HepG2 (cell line): ENCODE measurements around the gene CA7. TPM values are rescaled to one million over a fixed set of nuclear protein-coding genes. Genes with fewer than 3 reads are reported as not detected.
A peak's percentile ranks its signal among the peaks of the same experiment; 100 is the strongest.

ENCODE experiments used
- ARID2 ChIP-seq: sonication (generic); formaldehyde crosslinking; IDR thresholded peaks from 2 replicates; pipeline ENCODE4 v1.8.1; 2022; ENCODE audit warnings: mild to moderate bottlenecking, missing genetic modification reagents, borderline replicate concordance
- DNMT3B ChIP-seq: conservative IDR thresholded peaks from 2 replicates; pipeline ENCODE4 v1.6.1; 2016; ENCODE audit warnings: missing biosample characterization, control low read depth
- ISX ChIP-seq: sonication (generic); formaldehyde crosslinking; conservative IDR thresholded peaks from 2 replicates; pipeline ENCODE4 v1.5.0; 2020; ENCODE audit warnings: missing genetic modification reagents
- JUND ChIP-seq: sonication (generic); formaldehyde crosslinking; IDR thresholded peaks from 2 replicates; pipeline ENCODE4 v1.8.0; 2022; ENCODE audit warnings: mild to moderate bottlenecking, missing genetic modification reagents
- KLF12 ChIP-seq: sonication (generic); formaldehyde crosslinking; IDR thresholded peaks from 2 replicates; pipeline ENCODE4 v1.4.0; 2020; ENCODE audit warnings: missing genetic modification reagents, borderline replicate concordance
- MBNL3 ChIP-seq: fragments of 250-450 bp; sonication (Bioruptor Pico); conservative IDR thresholded peaks from 2 replicates; pipeline ENCODE4 v1.8.0; 2022; ENCODE audit warnings: mild to moderate bottlenecking, inconsistent platforms
- MED1 ChIP-seq: sonication (generic); formaldehyde crosslinking; IDR thresholded peaks from 2 replicates; pipeline ENCODE4 v1.4.0; 2020; ENCODE audit warnings: missing genetic modification reagents
- MYNN ChIP-seq: sonication (generic); formaldehyde crosslinking; IDR thresholded peaks from 2 replicates; pipeline ENCODE4 v1.4.0; 2020; ENCODE audit warnings: mild to moderate bottlenecking, low read depth, missing genetic modification reagents
- NR2F1 ChIP-seq, 2 experiments: fragments of 450-650 bp in 1 of 2; formaldehyde crosslinking in 1 of 2; IDR thresholded peaks; 2 replicates each; pipeline versions ENCODE4 v1.5.0 to v1.6.1; 2016 to 2020; ENCODE audit warnings: mild to moderate bottlenecking in 1 of 2, missing compliant biosample characterization in 1 of 2, missing genetic modification reagents in 1 of 2, moderate library complexity in 1 of 2
- NRL ChIP-seq: sonication (generic); formaldehyde crosslinking; IDR thresholded peaks from 2 replicates; pipeline ENCODE4 v1.5.0; 2020; ENCODE audit warnings: missing genetic modification reagents, mild to moderate bottlenecking, moderate library complexity, borderline replicate concordance
- ZFP36L1 ChIP-seq: sonication (generic); formaldehyde crosslinking; IDR thresholded peaks from 2 replicates; pipeline ENCODE4 v1.8.0; 2022; ENCODE audit warnings: mild to moderate bottlenecking, missing genetic modification reagents, moderate library complexity
- ZNF253 ChIP-seq: sonication (generic); formaldehyde crosslinking; IDR thresholded peaks from 2 replicates; pipeline ENCODE4 v1.8.0; 2022; ENCODE audit warnings: mild to moderate bottlenecking, missing genetic modification reagents, borderline replicate concordance
- ZNF605 ChIP-seq: sonication (generic); formaldehyde crosslinking; IDR thresholded peaks from 2 replicates; pipeline ENCODE4 v1.8.0; 2022; ENCODE audit warnings: mild to moderate bottlenecking, missing genetic modification reagents
- ZNF644 ChIP-seq: IDR thresholded peaks from 2 replicates; pipeline ENCODE4 v1.6.1; 2016; ENCODE audit warnings: low read depth
- ZNF710 ChIP-seq: sonication (generic); formaldehyde crosslinking; IDR thresholded peaks from 2 replicates; pipeline ENCODE4 v1.5.0; 2020; ENCODE audit warnings: mild to moderate bottlenecking, missing genetic modification reagents, borderline replicate concordance
- ZNF790 ChIP-seq: sonication (generic); formaldehyde crosslinking; IDR thresholded peaks from 2 replicates; pipeline ENCODE4 v1.8.0; 2022; ENCODE audit warnings: missing genetic modification reagents, mild to moderate bottlenecking, borderline replicate concordance
- ZUFSP ChIP-seq: sonication (generic); formaldehyde crosslinking; IDR thresholded peaks from 2 replicates; pipeline ENCODE4 v1.9.0; 2021; ENCODE audit warnings: missing genetic modification reagents, mild to moderate bottlenecking, borderline replicate concordance
- polyA plus RNA-seq, 8 experiments: library from polyadenylated mRNA; depleted of rRNA in 3 of 8; stranded (reverse) in 7 of 8; unstranded in 1 of 8; fragments of >200 nt; fragmentation: Illumina TruSeq in 4 of 8; extraction: Trizol in 4 of 8; gene quantifications; 2 replicates each; pipeline versions ENCODE4 v1.2.1 to v1.2.3, GENCODE V29; 2011 to 2016; ENCODE audit warnings: low read depth in 4 of 8, missing spikeins in 1 of 8, mixed read lengths in 1 of 8; ENCODE audit not compliant: insufficient read depth in 1 of 8
- total RNA-seq, 5 experiments: library from RNA; depleted of rRNA; stranded (reverse); fragments of >200 nt; fragmentation: Illumina TruSeq; extraction: Trizol; gene quantifications; 2 replicates each; pipeline ENCODE4 v1.2.3, GENCODE V29; 2016; ENCODE audit warnings: low read depth in 1 of 5
- TF ChIP-seq, protein P1 (sequence below): IDR thresholded peaks from 2 replicates; pipeline ENCODE4 v1.6.1; 2016
- TF ChIP-seq, protein P2 (sequence below): sonication (generic); formaldehyde crosslinking; IDR thresholded peaks from 2 replicates; pipeline ENCODE4 v1.4.0; 2020; ENCODE audit warnings: missing genetic modification reagents, mild to moderate bottlenecking, borderline replicate concordance
- TF ChIP-seq, protein P3 (sequence below): sonication (generic); formaldehyde crosslinking; IDR thresholded peaks from 2 replicates; pipeline ENCODE4 v1.4.0; 2020; ENCODE audit warnings: mild to moderate bottlenecking, low read depth, missing genetic modification reagents

CA7 gene
- total and polyA plus RNA-seq, 2 of the 13 experiments (the other 11 are each of a cell fraction or from before 2014, with no cell fraction given): not detected

DNA sequence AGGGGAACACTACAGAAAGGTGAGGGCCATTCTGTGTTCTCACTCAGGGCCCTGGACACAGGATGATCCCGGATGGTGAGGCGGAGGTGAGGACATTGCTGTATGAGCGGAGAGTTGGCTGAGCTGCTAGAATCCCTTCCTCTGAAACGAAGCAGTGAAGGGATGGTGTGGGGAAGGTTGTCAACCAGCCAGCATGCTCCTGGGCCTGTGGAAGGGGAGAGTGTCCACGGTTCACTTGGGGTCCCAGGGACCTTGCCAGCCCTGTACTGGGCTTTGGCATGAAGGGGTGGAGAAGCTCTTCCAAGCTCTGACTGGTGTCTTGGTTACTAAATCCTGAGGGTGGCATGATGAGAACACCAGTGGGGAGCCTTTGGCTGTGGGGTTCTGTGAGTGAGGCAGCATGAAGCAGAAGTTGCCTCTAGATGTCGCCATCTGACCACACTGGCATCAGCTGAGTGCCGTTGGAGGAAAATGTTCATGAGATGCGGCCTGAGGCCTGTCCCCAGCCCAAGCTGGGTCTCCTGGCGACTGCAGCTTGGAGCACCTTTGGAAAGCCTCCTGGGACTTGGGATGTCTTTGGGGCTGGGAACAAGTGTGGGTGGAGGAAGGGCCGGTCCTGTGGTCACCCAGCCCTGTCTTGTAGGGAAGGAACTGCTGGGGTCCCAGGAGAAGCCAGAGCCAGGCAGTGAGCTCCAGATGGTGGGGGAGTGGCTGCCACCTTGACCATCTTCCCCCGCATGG, 50.9 kb downstream of the CA7 start (continued):
- TF ChIP-seq ISX (CRISPR knock-in tag): no peak
- TF ChIP-seq ZNF710 (CRISPR knock-in tag): 0 out of 2 replicates have a peak, but pooled peaks have one; percentile 46
- TF ChIP-seq ZNF790: no peak
- TF ChIP-seq, protein P1, sequence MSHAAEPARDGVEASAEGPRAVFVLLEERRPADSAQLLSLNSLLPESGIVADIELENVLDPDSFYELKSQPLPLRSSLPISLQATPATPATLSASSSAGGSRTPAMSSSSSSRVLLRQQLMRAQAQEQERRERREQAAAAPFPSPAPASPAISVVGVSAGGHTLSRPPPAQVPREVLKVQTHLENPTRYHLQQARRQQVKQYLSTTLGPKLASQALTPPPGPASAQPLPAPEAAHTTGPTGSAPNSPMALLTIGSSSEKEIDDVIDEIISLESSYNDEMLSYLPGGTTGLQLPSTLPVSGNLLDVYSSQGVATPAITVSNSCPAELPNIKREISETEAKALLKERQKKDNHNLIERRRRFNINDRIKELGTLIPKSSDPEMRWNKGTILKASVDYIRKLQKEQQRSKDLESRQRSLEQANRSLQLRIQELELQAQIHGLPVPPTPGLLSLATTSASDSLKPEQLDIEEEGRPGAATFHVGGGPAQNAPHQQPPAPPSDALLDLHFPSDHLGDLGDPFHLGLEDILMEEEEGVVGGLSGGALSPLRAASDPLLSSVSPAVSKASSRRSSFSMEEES (CRISPR knock-in tag): peak; percentile 55
- no peak for TF ChIP-seq MYNN
- peak; percentile 47; the same call in 1 of the 2 replicates for TF ChIP-seq NRL
- no peak for TF ChIP-seq NR2F1 (CRISPR knock-in tag; IDR thresholded peaks at IDR 0.05)
- no peak for TF ChIP-seq JUND (CRISPR knock-in tag)
- TF ChIP-seq DNMT3B (CRISPR knock-in tag): no peak
- TF ChIP-seq, protein P2, sequence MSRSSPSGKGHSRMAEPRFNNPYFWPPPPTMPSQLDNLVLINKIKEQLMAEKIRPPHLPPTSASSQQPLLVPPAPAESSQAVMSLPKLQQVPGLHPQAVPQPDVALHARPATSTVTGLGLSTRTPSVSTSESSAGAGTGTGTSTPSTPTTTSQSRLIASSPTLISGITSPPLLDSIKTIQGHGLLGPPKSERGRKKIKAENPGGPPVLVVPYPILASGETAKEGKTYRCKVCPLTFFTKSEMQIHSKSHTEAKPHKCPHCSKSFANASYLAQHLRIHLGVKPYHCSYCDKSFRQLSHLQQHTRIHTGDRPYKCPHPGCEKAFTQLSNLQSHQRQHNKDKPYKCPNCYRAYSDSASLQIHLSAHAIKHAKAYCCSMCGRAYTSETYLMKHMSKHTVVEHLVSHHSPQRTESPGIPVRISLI: no peak; the same call in 1 of the 2 replicates
- TF ChIP-seq, protein P3, sequence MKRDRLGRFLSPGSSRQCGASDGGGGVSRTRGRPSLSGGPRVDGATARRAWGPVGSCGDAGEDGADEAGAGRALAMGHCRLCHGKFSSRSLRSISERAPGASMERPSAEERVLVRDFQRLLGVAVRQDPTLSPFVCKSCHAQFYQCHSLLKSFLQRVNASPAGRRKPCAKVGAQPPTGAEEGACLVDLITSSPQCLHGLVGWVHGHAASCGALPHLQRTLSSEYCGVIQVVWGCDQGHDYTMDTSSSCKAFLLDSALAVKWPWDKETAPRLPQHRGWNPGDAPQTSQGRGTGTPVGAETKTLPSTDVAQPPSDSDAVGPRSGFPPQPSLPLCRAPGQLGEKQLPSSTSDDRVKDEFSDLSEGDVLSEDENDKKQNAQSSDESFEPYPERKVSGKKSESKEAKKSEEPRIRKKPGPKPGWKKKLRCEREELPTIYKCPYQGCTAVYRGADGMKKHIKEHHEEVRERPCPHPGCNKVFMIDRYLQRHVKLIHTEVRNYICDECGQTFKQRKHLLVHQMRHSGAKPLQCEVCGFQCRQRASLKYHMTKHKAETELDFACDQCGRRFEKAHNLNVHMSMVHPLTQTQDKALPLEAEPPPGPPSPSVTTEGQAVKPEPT (CRISPR knock-in tag): no peak
- peak; percentile 56 for TF ChIP-seq ZNF605 (CRISPR knock-in tag)
- TF ChIP-seq MED1 (CRISPR knock-in tag): peak; percentile 22; the same call in 1 of the 2 replicates
- TF ChIP-seq ZFP36L1 (CRISPR knock-in tag): no peak
- no peak for TF ChIP-seq ZNF644
- no peak for TF ChIP-seq ZUFSP (CRISPR knock-in tag)
- no peak for TF ChIP-seq MBNL3 (CRISPR knock-in tag)
- TF ChIP-seq ARID2: no peak
- TF ChIP-seq KLF12: no peak
- TF ChIP-seq ZNF253: no peak
